GM20431 (cell line): ENCODE data around the gene MDM2.

Source experiments
- in situ Hi-C: fragments of 300-500 bp; cut with MseI, MboI; formaldehyde crosslinking; loops from one replicate; pipeline ENCODE4 v1.15.0; 2020; ENCODE audit warnings: low sequenced_read_pairs; ENCODE audit not compliant: unreplicated experiment

Gene MDM2

GRCh38 chr12:68870011-68870410 lies 62.0 kb downstream of the MDM2 start:
- in situ Hi-C loops, result no loop called here

DNA sequence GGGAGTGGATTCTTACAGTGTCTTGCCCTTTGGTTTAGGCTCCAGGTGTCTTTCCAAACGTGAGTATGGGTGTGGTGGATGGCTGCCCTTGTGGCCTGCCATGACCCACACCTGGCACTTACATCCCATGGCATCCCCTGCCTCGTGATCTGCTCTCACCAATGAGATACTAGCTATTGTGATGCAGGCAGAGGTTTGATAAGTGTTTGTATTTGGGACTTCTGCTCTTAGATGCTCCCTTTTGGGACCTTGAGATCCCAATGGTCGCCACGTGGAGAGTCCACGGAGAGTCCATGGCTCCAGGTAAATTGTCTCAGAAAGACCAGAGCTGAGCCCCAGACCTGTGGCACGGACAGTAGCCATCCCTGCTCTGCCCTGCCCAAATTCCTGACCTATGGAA lies 62.5 kb downstream of the MDM2 start:
- in situ Hi-C loops, result no loop called here

DNA sequence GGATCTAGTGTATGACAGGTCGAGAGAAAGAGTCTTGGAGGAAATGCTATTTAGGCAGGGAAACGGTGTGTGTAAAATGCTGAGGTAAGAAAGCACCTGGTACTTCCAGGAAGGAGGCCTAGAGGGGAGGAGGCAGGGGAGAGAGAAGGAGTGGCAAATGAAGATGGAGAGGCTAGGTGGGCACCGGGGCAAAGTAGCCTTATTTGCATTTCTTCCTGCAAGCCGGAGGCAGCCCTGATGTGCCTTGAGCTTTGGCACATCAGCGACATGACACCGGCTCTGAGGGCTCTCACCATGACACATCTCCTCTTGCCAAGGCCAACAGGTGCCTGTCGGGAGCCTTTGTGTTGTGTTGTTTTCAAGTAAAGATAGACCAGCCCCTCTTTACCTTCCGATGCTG lies 63.4 kb downstream of the MDM2 start:
- in situ Hi-C loops, result no loop called here

DNA sequence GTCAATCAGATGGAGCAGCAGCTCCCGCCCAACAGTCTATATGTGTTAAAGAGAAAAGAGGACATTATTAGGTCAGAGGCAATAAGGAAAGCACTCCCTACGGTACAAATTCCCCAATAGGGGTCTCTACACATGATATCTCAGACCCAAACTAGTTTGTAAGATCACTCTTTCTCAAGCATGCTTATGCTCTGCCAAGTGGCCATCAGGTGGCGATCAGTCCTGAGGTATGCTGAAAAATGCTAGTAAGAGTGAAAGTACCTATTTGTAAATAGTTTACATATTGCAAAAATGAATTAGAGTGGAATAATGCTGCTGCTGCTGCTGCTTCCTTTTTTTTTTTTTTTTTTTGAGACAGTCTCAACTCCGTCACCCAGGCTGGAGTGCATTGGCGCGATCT lies 63.9 kb downstream of the MDM2 start:
- in situ Hi-C loops, result no loop called here

DNA sequence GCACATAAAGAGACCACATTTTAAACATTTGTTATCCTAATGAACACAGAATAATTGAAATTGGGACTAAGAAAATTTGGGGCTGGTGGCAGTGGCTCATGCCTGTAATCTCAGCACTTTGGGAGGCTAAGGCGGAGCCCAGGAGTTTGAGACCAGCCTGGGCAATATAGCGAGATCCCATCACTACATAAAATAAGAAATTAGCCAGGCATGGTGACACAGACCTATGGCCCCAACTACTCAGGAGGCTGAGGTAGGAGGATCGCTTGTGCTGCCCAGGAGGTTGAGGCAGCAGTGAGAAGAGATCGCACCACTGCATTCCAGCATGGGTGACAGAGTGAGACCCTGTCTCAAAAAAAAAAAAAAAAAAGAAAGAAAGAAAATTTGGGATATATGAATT lies 65.3 kb downstream of the MDM2 start:
- in situ Hi-C loops, result no loop called here

DNA sequence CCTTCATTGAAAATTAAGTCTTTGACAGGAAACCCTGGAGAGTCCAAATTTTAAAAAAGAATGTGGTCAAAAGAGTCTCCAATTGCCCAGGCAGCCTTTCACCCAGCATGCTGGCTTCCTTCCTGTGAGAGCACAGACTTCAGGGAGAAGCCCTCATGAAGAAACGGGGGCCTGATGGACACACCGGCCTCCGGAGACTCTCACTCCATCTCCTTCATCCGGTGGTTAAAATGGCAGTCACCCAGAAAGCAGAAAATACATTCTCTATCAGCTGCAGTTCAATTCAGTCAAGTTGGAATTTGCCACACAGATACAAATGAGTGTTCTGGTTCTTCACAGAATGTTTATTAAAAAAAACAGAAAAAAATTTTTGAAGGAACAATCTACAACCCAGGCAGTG lies 68.5 kb downstream of the MDM2 start:
- in situ Hi-C loops, result no loop called here

DNA sequence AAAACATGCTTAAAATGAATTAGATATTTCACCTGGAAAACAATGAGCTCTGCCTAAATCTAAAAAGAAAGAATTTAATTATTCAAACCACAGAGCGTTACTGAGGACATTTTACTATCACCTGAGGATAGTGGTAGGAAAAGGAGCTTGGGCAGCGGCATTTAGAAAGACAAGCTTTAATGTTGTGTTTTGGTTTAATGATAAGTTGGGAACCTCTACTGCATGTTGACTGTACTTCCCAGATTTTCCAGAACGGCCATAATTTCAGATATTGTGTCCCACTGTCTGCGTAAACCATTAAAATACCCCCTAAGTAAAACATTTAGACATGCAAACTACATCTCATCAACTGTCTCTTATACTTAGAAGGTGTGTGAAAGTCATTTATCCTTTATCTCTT lies 69.6 kb downstream of the MDM2 start:
- in situ Hi-C loops, result no loop called here

- in situ Hi-C loops, result no loop called here
Measured at GRCh38 chr12:68878283-68878682, 70.3 kb downstream of the MDM2 start.

GRCh38 chr12:68878846-68879245 lies 70.9 kb downstream of the MDM2 start:
- in situ Hi-C loops, result no loop called here

DNA sequence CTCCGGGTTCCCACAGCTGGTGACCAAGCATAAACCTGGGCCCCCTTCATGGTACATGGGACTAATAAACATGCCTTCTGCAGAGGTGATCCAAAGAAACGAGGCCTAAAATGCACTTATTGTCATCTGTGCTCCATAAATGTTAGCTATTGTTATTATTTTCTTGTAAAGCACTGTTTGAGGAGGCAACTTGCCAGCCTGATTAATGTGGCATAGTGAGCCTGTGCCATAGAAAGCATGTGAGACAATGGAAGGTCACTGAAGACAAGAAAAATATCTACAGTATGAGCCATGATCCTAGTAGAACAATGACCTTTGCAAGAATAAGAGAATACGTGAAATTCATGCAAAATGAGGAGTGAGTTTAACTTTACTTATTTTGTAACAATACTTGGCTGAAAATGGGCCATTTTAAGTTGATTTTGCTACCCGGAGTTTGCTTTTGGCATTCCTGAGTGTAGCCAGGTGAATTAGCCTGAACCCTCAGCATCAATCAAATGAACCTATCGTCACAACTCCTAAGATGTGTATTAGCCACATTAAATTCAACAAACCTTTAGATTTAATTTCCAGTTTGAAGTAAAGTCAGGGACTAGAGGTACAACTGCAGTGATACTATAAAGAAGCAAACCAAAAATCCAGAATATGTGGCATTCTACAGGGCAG lies 72.8 kb downstream of the MDM2 start:
- in situ Hi-C loops, result no loop called here

GRCh38 chr12:68882251-68882964 lies 74.4 kb downstream of the MDM2 start:
- in situ Hi-C loops, result no loop called here

DNA sequence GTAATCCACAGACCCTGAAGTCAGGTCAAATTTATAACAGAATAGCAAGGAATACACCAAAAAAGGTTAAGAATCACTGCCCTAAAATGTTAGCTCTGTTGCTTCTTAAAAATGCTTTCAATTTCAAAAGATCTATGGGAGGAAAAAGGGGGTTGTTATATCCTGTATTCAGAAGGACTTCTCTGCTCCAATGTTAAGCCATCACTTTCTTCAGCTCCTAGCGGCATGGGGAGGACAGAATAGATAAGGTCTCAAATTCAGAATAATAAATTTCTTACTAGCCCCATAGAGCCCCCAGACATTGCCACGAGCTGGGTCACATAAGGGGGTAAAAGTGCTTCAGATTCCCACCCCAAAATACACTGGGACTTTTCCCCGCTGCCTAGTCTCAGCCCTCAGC lies 75.2 kb downstream of the MDM2 start:
- in situ Hi-C loops, result no loop called here

- in situ Hi-C loops, result no loop called here
Measured at GRCh38 chr12:68884251-68884650, 76.3 kb downstream of the MDM2 start.

- in situ Hi-C loops, result no loop called here
Measured at GRCh38 chr12:68885381-68885780, 77.4 kb downstream of the MDM2 start.

- in situ Hi-C loops, result no loop called here
Measured at GRCh38 chr12:68886636-68887572, 78.9 kb downstream of the MDM2 start.

DNA sequence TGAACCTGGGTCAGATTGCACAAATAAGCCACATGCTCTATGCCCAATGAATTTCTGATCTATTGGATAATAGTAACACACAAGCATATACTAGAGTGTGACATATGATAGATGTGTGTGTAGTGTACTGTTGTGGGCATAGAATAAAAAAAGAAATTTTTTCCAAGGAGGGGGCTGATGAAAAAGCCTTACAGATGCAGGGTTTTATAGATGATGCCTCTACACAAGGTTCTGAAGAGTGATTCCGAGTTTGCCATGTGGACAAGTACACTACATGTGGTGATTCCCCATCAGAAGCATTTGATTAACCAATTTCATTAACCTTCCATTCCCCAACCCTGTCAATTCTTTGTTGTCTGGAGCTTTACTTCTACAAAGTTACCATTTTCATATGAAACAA lies 79.7 kb downstream of the MDM2 start:
- in situ Hi-C loops, result no loop called here

DNA sequence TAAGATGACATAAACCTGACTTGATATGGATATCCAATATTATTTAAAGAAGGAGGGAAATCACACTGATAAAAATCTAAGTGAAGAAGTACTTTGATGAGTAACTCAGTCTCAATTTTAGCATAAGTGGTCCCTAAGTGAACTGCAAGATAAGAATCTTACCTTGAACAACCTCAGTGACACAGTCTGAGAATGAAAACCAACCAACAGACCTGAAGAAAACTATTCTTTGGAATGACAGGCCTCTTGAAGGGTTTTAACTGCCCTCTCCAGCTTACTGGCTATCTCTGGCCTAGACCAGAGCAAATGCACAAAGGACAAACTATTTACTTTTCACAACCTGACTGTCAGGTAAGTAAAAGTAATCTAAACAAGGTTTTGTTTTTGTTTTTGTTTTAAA lies 80.3 kb downstream of the MDM2 start:
- in situ Hi-C loops, result no loop called here

DNA sequence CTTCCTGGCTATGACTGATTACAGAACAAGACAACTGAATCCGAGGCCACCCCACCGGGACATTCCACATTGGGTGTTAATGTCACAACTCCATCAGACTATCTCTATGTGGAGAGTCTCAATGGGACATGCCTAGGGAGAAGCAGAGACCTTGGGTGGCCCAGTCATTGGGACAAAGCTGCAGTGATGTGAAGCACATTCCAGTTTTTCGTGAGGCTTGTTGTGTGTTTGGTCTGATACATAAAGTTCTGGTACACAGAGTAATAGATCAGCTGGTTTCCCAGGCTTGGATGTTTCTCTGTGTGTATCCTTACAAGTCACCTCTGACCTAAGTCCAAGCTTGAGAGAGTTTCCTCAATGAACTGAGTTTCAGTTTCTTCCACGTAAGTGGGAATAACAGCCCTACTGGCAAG lies 82.7 kb downstream of the MDM2 start:
- in situ Hi-C loops, result no loop called here

- in situ Hi-C loops, result no loop called here
Measured at GRCh38 chr12:68891141-68891540, 83.2 kb downstream of the MDM2 start.

GRCh38 chr12:68893201-68893600 lies 85.2 kb downstream of the MDM2 start:
- in situ Hi-C loops, result no loop called here

DNA sequence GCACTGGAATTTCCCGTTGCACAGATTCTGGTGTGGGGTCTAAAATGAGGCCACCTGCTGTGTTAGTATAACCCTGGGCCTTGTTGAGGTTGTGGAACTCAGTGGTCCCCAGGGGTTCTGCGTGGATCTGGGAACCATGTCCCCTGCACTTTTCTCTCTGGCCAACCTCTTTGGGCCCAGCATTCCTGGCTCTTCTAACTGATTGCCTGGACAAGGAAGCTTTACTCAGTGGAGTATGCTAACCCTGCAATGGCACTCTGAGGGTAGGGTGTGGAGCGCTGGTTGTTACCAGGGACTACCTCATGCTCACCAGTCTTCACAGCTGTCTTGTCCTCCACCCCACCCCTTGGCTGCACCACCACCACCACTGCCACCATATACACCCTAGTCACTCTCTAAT lies 85.8 kb downstream of the MDM2 start:
- in situ Hi-C loops, result no loop called here
